ENCODE results near the gene CYP4F11. TPM values are rescaled to one million over a fixed set of nuclear protein-coding genes. Genes with fewer than 3 reads are reported as not detected.

Gene CYP4F11
- total and polyA plus RNA-seq, 2 of the 4 experiments (the other 2 are of a cell fraction): not detected

- Histone ChIP-seq H3K18ac (ENCODE audit: low read depth, low read length) (no peak within 1 kb of the TSS), H4K20me1 (ENCODE audit: insufficient read depth, low read length) (no peaks in the 10 kb centered on the region), H3K4me1 (ENCODE audit: control insufficient read depth, insufficient read depth, low read length) (no peaks in the 10 kb centered on the region), H3K4me3 (ENCODE audit: insufficient read depth, low read depth, low read length) (no peak within 1 kb of the TSS), H3K27me3 (ENCODE audit: control insufficient read depth, insufficient read depth, low read length) (no peaks in the 10 kb centered on the region), H2BK15ac (ENCODE audit: low read depth, low read length) (no peak within 1 kb of the TSS), H3K36me3 (ENCODE audit: control insufficient read depth, insufficient read depth, low read length) (no peaks in the 10 kb centered on the region), H2BK5ac (ENCODE audit: low read depth, low read length, poor library complexity, severe bottlenecking) (no peak within 1 kb of the TSS), H2BK20ac (ENCODE audit: low read depth, low read length) (no peak within 1 kb of the TSS), H4K91ac (ENCODE audit: insufficient read depth, low read depth, low read length) (no peak within 1 kb of the TSS), H2AK9ac (replicated peaks; ENCODE audit: low read depth, low read length, poor library complexity) (no peak within 1 kb of the TSS), H2BK120ac (ENCODE audit: low read depth, low read length) (no peak within 1 kb of the TSS), H3K9ac (ENCODE audit: low read depth, low read length) (no peak within 1 kb of the TSS), H4K8ac (ENCODE audit: low read depth in 2 of 2, low read length in 2 of 2) (no peak within 1 kb of the TSS), H3K79me1 (ENCODE audit: low read depth in 1 of 2, low read length in 2 of 2) (no peaks in the 10 kb centered on the region), H2AFZ (replicated peaks; ENCODE audit: low read length, poor library complexity) (no peak within 1 kb of the TSS), H3K23ac (ENCODE audit: low read depth, low read length) (no peak within 1 kb of the TSS), H3K56ac (ENCODE audit: extremely low read depth, insufficient read depth, low read length) (no peak within 1 kb of the TSS), H2AK5ac (ENCODE audit: low read depth, low read length) (no peak within 1 kb of the TSS), H3K9me3 (ENCODE audit: control insufficient read depth, insufficient read depth, low read length) (peaks cover 29% of the 10 kb centered on the region; the same call in 1 of the 2 replicates), H3K4me2 (ENCODE audit: low read depth, low read length) (no peak within 1 kb of the TSS), H3K27ac (ENCODE audit: insufficient read depth, low read length) (no peak within 1 kb of the TSS), H4K5ac (ENCODE audit: low read depth, low read length) (no peak within 1 kb of the TSS), H3K9me1 (ENCODE audit: insufficient read depth, low read length) (no peaks in the 10 kb centered on the region), H3K14ac (replicated peaks; ENCODE audit: low read depth, low read length) (no peak within 1 kb of the TSS), H3K4ac (ENCODE audit: low read depth, low read length) (no peak within 1 kb of the TSS)
- BruUV-seq (replicated peaks): no TSS peak
- in situ Hi-C loops (cut with MboI; ENCODE audit: low sequenced_read_pairs): no loop called here
- ATAC-seq (ENCODE audit: low read depth) (no peak), DNase-seq (no peak)
- TF ChIP-seq USF2 (IDR thresholded peaks at IDR 0.05; ENCODE audit: low read depth, low read length): no peak
- no peak for TF ChIP-seq RFX5 (IDR thresholded peaks at IDR 0.05; ENCODE audit: low read depth, low read length)
- no peak for TF ChIP-seq NFE2L2 (IDR thresholded peaks at IDR 0.05; ENCODE audit: low read depth, low read length)
- TF ChIP-seq MXI1 (IDR thresholded peaks at IDR 0.05; ENCODE audit: borderline replicate concordance, low read depth, low read length): no peak
- TF ChIP-seq MAFK (IDR thresholded peaks at IDR 0.05; ENCODE audit: low read depth, low read length): no peak
- no peak for TF ChIP-seq CHD1 (IDR thresholded peaks at IDR 0.05; ENCODE audit: low read depth, low read length)
- TF ChIP-seq RAD21 (IDR thresholded peaks at IDR 0.05; ENCODE audit: low read length): no peak
- no peak for TF ChIP-seq BHLHE40 (IDR thresholded peaks at IDR 0.05; ENCODE audit: low read depth, low read length)
- no peak for TF ChIP-seq SMC3 (IDR thresholded peaks at IDR 0.05; ENCODE audit: low read depth, low read length)
- no peak for TF ChIP-seq CEBPB (IDR thresholded peaks at IDR 0.05; ENCODE audit: low read depth, low read length)
- no peak for TF ChIP-seq CTCF (conservative IDR thresholded peaks at IDR 0.05; ENCODE audit: low read depth, low read length)
- TF ChIP-seq RCOR1 (IDR thresholded peaks at IDR 0.05; ENCODE audit: insufficient replicate concordance, low read length): no peak
- TF ChIP-seq ELK1 (IDR thresholded peaks at IDR 0.05; ENCODE audit: borderline replicate concordance, low read depth, low read length): no peak
- TF ChIP-seq MAZ (IDR thresholded peaks at IDR 0.05; ENCODE audit: borderline replicate concordance, low read depth, low read length): no peak
- intact Hi-C loops (cut with micrococcal nuclease): no loop called here
- dilution Hi-C loops (cut with HindIII; ENCODE audit: low sequenced_read_pairs, unreplicated experiment): no loop called here
- 86% methylated on average over 1 of the region's 3 CpGs; no CpG with 5 or more reads in 1 of the 2 experiments for whole genome bisulfite sequencing, 2 experiments (ENCODE audit: extremely low coverage in 2 of 2, insufficient read length in 1 of 2)
- ChIA-PET CTCF (no interaction called here), POLR2A (ENCODE audit: unreplicated experiment) (no interaction called here)
Observed at GRCh38 chr19:15897738-15898276, 36.5 kb downstream of the CYP4F11 start, which contains the start of gene CYP4F2. TSS of gene CYP4F2 (minus strand) at chr19:15898074. CDS start at chr19:15897611, 463 bp downstream.

Data from IMR-90 (cell line).